ENCODE results near the gene RNF144A. TPM values are rescaled to one million over a fixed set of nuclear protein-coding genes. Genes with fewer than 3 reads are reported as not detected.

The RNF144A gene
- total RNA-seq, 1 experiment from 2014 or later: 10.6 TPM

DNA sequence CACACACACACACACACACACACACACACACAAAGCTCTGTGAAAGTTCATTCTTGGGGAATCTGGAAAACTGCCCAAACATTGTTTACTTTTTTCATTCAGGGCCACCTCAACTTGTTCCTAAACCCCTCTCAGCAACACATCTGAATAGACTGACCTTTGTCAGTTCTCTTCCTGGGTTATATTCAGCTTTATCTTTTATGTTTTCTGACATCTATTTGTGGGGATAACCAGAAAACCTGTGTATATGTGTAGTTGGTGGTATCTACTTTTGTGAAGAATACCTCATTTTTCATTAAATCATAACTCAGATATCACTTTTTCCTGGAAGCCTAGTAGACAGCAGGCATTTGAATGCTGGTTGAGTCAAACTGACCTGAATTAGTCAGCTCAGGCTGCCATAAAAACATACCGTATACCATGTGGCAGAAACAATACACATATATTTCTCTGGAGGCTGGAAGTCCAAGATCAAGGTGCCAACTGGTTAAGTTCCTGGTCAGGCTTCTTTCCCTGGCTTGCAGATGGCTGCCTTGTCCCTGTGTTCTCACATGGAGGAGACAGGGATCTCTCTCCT, 11.0 kb upstream of the RNF144A start:
- H4K91ac ChIP-seq (ENCODE audit: insufficient read length, low read depth, low read length): no peak overlapping the region
- H3K56ac ChIP-seq (ENCODE audit: insufficient read length, low read depth, low read length): no peak overlapping the region
- no peak overlapping the region for H4K5ac ChIP-seq (ENCODE audit: insufficient read length, low read depth, low read length)
- Mint-ChIP-seq H3K9me3 (peaks cover 11 to 19% of the 10 kb centered on the region in 2 experiments), H3K4me3 (no peak overlapping the region), H3K36me3 (ENCODE audit: insufficient read depth in 1 of 3, low read depth in 3 of 3) (peaks cover 0 to 6% (median 3%) of the 10 kb centered on the region in 3 experiments; a peak in 4 of 7 replicates), H3K27ac (no peak overlapping the region), H3K4me1 (no peaks in the 10 kb centered on the region), H3K27me3 (ENCODE audit: low read depth) (peaks cover 7% of the 10 kb centered on the region)
- no peak overlapping the region for H2AK5ac ChIP-seq (ENCODE audit: insufficient read length, low read length)
- no peak overlapping the region for H3K18ac ChIP-seq (ENCODE audit: insufficient read length, low read depth, low read length)
- H3T11ph ChIP-seq (ENCODE audit: low read length): no peak overlapping the region
- no peak overlapping the region for H2BK12ac ChIP-seq (ENCODE audit: insufficient read length, low read depth, low read length)
- H3K4me1 ChIP-seq (ENCODE audit: insufficient read depth, low read length): no peaks in the 10 kb centered on the region
- no peak overlapping the region for H3K23ac ChIP-seq (ENCODE audit: insufficient read length, low read depth, low read length)
- H2BK15ac ChIP-seq (ENCODE audit: low read depth, low read length): no peak overlapping the region
- no peak overlapping the region for H3K4me2 ChIP-seq (ENCODE audit: insufficient read depth, insufficient read length, low read length)
- DNase-seq: no peak
- no peaks in the 10 kb centered on the region for H3K23me2 ChIP-seq (ENCODE audit: insufficient read length, low read depth, low read length, poor library complexity, severe bottlenecking)
- no peak overlapping the region for H2AFZ ChIP-seq (ENCODE audit: low read length)
- H3K4ac ChIP-seq (ENCODE audit: low read depth, low read length): no peak overlapping the region
- no peak for TF ChIP-seq CTCF (conservative IDR thresholded peaks at IDR 0.05)
- H2BK120ac ChIP-seq (ENCODE audit: low read depth, low read length, poor library complexity, severe bottlenecking): no peak overlapping the region
- no peaks in the 10 kb centered on the region for H3K9me3 ChIP-seq (ENCODE audit: control insufficient read depth, low read depth, low read length)
- no peak overlapping the region for H3K9ac ChIP-seq (ENCODE audit: extremely low read depth, insufficient read length, low read length)
- no peaks in the 10 kb centered on the region for H4K20me1 ChIP-seq (ENCODE audit: control insufficient read depth, insufficient read depth, insufficient read length)
- no peak overlapping the region for H2BK20ac ChIP-seq (ENCODE audit: low read depth, low read length, poor library complexity, severe bottlenecking)
- no peak overlapping the region for H3K27ac ChIP-seq (ENCODE audit: insufficient read length, low read depth, low read length)
- no CpG with 5 or more reads among the region's 1 CpG for WGBS (ENCODE audit: extremely low coverage, insufficient read length, low lambda C conversion rate)
- H3K14ac ChIP-seq (ENCODE audit: insufficient read depth, low read length): no peak overlapping the region
- H3K27me3 ChIP-seq (ENCODE audit: insufficient read depth, low read length): no peaks in the 10 kb centered on the region
- H3K79me2 ChIP-seq (ENCODE audit: insufficient read depth, low read length): no peaks in the 10 kb centered on the region
- H4K8ac ChIP-seq (replicated peaks; ENCODE audit: insufficient read length, low read depth, low read length): no peak overlapping the region
- no peak overlapping the region for H2BK5ac ChIP-seq (ENCODE audit: insufficient read length, low read length)
- H3K79me1 ChIP-seq (ENCODE audit: insufficient read depth, low read depth, low read length, poor library complexity, severe bottlenecking): no peaks in the 10 kb centered on the region

Measured in H9 (cell line).